ENCODE results near the gene ACVR1. TPM values are rescaled to one million over a fixed set of nuclear protein-coding genes. Genes with fewer than 3 reads are reported as not detected.

The ACVR1 gene
- total RNA-seq, 4 donors from 2014 or later = 17.9 to 41.4 (median 29.9) TPM

- Histone ChIP-seq H3K36me3 (no peaks in the 10 kb centered on the region), H3K4me3 (no peak overlapping the region), H3K9me3 (no peaks in the 10 kb centered on the region), H3K27me3 (no peaks in the 10 kb centered on the region), H3K4me1 (peaks cover 27 to 87% (median 38%) of the 10 kb centered on the region in 3 donors), H3K27ac (peak overlapping the region; percentile 66 to 77 (median 72))
- ATAC-seq = peak; percentile 50
- TF ChIP-seq, protein P1, sequence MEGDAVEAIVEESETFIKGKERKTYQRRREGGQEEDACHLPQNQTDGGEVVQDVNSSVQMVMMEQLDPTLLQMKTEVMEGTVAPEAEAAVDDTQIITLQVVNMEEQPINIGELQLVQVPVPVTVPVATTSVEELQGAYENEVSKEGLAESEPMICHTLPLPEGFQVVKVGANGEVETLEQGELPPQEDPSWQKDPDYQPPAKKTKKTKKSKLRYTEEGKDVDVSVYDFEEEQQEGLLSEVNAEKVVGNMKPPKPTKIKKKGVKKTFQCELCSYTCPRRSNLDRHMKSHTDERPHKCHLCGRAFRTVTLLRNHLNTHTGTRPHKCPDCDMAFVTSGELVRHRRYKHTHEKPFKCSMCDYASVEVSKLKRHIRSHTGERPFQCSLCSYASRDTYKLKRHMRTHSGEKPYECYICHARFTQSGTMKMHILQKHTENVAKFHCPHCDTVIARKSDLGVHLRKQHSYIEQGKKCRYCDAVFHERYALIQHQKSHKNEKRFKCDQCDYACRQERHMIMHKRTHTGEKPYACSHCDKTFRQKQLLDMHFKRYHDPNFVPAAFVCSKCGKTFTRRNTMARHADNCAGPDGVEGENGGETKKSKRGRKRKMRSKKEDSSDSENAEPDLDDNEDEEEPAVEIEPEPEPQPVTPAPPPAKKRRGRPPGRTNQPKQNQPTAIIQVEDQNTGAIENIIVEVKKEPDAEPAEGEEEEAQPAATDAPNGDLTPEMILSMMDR (IDR thresholded peaks at IDR 0.05) = peak in 1 of 4 experiments; percentile 0
- TF ChIP-seq POLR2A (IDR thresholded peaks at IDR 0.05) = no peak
- WGBS, 2 donors (ENCODE audit: low coverage in 1 of 2) = 0 to 22% methylated on average over 1 of the region's 4 CpGs
These were observed 86.1 kb downstream of the ACVR1 start for GRCh38 chr2:157789933-157790511.

GRCh38 chr2:157789256-157789655 is 86.9 kb downstream of the ACVR1 start:
- Histone ChIP-seq H3K4me3 (no peak overlapping the region), H3K27ac (peak overlapping the region; percentile 66 to 77 (median 72)), H3K27me3 (no peaks in the 10 kb centered on the region), H3K36me3 (no peaks in the 10 kb centered on the region), H3K9me3 (no peaks in the 10 kb centered on the region), H3K4me1 (peaks cover 30 to 94% (median 43%) of the 10 kb centered on the region in 3 donors)
- TF ChIP-seq POLR2AphosphoS5 (IDR thresholded peaks at IDR 0.05) (no peak), POLR2A (IDR thresholded peaks at IDR 0.05) (no peak), EP300 (IDR thresholded peaks at IDR 0.05) (no peak)
- TF ChIP-seq, protein P1 (IDR thresholded peaks at IDR 0.05) = no peak
- ATAC-seq = no peak
- 4 to 19% methylated on average over 3 of the region's 3 CpGs for WGBS, 2 donors (ENCODE audit: low coverage in 1 of 2)

GRCh38 chr2:157788201-157788600 is 87.9 kb downstream of the ACVR1 start:
- Histone ChIP-seq H3K4me1 (peaks cover 30 to 97% (median 47%) of the 10 kb centered on the region in 3 donors), H3K27ac (peak overlapping the region in 3 of 4 donors; percentile 9 to 69 (median 27)), H3K4me3 (no peak overlapping the region), H3K9me3 (no peaks in the 10 kb centered on the region), H3K27me3 (no peaks in the 10 kb centered on the region), H3K36me3 (no peaks in the 10 kb centered on the region)
- no peak for TF ChIP-seq POLR2AphosphoS5 (IDR thresholded peaks at IDR 0.05)
- TF ChIP-seq, protein P1 (IDR thresholded peaks at IDR 0.05) = no peak
- TF ChIP-seq EP300 (IDR thresholded peaks at IDR 0.05) = no peak
- TF ChIP-seq POLR2A (IDR thresholded peaks at IDR 0.05) = no peak
- no peak for ATAC-seq
- WGBS, 2 donors (ENCODE audit: low coverage in 1 of 2) = 85 to 94% methylated on average over 4 of the region's 5 CpGs

DNA sequence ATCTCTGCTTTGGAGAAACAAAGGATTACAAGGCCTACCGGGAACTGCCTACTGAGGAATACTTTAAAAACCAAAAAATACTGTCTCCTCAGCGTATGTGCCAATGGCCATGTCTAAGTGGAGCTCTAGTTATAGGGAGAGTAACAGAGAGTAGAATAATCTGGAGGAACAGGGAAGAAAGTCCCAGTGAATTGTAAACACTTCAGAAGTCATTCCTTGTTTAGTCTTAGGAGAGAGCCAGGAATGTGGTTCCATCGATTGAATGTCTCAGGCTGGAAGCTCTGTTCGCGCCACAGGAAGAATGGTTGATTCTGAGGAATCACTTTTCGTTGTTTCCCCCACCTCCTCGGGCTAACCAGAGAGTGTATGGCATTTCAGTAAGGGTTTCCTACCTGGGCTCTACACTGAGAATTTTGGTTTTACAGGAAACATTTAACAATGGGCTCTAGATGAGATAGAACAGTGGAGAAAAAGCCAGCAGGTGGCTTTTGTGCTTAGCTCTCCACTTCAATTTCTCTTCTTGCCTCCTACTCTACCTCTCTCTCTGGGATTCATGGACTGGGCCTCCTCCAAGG is 88.7 kb downstream of the ACVR1 start:
- 72 to 80% methylated on average over 7 of the region's 7 CpGs for WGBS, 2 donors (ENCODE audit: low coverage in 1 of 2)

More for the DNA sequence above, 88.7 kb downstream of the ACVR1 start:
- peak overlapping the region in 2 of 4 donors; percentile 27 to 41 for H3K27ac ChIP-seq
- peaks cover 30 to 95% (median 49%) of the 10 kb centered on the region in 3 donors for H3K4me1 ChIP-seq
- no peaks in the 10 kb centered on the region for H3K27me3 ChIP-seq
- H3K9me3 ChIP-seq = no peaks in the 10 kb centered on the region
- ATAC-seq = no peak
- TF ChIP-seq, protein P1 (IDR thresholded peaks at IDR 0.05) = no peak
- TF ChIP-seq POLR2AphosphoS5 (IDR thresholded peaks at IDR 0.05) (no peak), POLR2A (IDR thresholded peaks at IDR 0.05) (no peak), EP300 (IDR thresholded peaks at IDR 0.05) (no peak)
- H3K4me3 ChIP-seq = no peak overlapping the region
- no peaks in the 10 kb centered on the region for H3K36me3 ChIP-seq
